T-helper 22 cell (primary cell): ENCODE measurements around the gene UBAC2.
A peak's percentile ranks its signal among the peaks of the same experiment; 100 is the strongest.

Experiments used
- DNase-seq: peaks from one replicate; pipeline ENCODE4 v3.0.0-alpha.2; 2020; ENCODE audit warnings: low read depth

UBAC2 gene

DNA sequence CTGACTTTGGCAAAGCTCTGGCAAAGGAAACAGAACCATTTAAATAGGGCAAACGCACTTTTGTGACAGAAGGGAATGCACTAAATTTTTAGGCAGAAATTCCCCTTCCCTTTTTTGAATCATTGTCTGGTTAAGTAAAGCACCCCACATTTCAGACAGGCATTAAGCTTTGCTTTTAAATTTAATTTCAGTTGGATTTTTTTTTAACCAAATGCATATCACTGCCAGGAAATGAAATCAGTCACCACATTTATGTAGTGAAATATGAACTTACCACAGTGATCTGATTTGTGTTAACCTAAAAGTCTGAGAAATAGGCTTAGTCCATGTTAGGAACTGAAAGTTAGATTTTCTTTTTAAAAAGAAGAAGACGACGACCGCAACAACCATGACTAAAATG, 95.7 kb downstream of the UBAC2 start:
- DNase-seq, result no peak

DNA sequence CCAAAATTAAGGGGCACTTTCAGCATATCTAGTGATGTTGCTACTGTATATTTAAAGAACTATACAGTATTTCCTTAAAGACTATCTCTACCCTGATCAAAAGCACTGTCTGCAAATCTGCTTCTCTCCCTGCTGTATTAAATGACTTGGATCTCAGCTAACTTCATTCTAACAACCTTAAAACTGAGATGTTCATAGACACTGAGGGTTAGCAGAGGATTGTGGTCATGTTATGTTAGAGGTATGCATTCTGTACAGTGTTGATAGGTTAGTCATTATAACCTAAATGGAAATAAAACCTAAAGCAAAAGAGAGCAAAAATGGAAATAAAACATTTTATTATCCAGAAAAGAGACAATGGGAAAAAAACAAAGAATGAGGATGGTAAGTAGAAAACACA, 96.7 kb downstream of the UBAC2 start:
- DNase-seq, result no peak

DNA sequence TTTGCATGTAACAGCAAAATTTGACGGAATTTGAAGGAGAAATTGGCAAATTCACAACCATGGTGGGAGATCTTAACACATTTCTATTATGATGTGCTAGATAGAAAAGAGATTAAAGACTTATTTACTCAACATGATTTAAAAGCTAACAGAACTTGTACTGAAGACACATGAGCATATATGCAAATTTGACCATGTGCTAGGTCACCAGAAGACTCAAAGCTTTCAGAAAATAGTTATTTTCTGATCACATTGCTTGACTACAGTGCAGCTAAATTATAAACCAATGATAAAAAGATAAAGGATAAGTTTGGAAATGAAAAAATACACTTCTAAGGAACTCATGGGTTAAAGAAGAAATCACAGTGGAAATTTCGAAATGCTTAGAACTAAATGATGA, 97.4 kb downstream of the UBAC2 start:
- no peak for DNase-seq

GRCh38 chr13:99299256-99299919, 98.7 kb downstream of the UBAC2 start:
- no peak for DNase-seq

DNA sequence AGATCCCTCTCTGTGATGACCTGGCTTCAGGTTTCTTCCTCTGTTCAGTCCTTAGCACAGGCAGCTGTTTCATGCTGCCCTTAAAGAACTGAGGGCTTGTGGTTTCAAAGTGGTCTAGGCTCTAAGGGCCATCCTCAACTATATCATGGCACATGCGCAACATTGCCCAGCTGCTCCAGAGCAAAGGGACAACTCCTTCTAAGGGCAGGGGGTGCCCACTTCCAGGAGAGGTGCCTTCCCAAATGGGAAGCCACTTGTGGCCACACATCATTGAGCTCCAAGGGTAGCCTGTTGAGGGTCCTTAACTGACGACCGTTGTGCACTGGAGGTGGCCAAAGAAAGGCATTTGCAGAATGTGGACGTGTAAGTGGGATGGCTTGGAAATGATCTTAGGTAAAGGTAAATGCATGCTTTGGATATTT, 99.3 kb downstream of the UBAC2 start:
- no peak for DNase-seq

- DNase-seq, result no peak
Measured at GRCh38 chr13:99301056-99301838, 100.6 kb downstream of the UBAC2 start.

DNA sequence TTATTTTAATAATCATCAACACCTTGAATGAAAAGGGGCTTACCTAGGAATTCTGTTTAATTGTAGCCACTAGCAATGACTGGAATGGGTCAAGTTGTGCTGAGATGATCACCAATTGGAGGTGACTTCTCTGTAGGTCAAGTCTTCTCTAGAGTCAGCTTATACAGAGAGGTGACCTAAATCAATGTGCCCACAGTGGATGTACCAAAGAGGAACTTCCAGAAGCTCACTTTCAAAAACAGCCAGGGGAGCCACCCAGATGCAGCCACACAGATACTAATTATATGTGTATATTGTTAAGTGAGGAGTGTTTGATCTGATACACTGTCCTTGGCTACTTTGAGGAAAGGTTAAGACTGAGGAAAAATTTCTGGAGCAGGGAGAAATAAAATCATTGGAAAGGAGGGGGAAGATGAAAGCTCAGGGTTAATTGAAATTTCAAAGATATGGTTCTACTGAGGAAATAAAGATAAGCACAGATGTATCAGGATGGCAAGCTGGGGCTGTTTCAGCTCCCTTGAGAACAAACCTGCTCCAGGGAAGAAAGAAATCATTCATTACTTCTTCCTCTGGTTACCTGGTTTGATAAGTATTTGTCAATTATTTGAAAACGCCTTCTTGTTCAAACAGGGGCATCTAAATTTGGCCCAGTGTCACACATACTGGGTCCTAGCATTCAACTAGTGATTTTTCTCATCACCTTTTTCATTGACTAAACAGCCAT, 101.4 kb downstream of the UBAC2 start:
- no peak for DNase-seq

- no peak for DNase-seq
Measured at GRCh38 chr13:99302637-99303505, 102.2 kb downstream of the UBAC2 start.

GRCh38 chr13:99303863-99304521, 103.3 kb downstream of the UBAC2 start:
- DNase-seq, result peak; percentile 53

DNA sequence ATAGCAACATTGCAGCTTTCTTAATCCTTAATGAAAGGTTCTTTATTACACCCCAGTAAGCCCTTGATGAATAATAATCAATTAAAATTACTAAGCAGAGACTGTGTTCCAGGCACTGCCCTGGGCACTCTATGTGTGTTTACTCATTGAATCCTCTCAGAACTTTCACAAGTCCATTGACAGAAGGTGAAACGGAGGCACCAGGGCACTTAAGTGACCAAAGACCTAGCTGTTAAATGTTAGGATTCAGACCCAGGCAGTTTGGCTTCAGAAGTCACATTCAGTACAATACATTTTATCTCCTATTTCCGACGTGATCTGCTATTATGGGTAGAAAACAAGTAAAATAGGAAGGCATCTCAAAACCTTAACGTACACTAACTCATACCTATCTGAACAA, 103.9 kb downstream of the UBAC2 start:
- no peak for DNase-seq

DNA sequence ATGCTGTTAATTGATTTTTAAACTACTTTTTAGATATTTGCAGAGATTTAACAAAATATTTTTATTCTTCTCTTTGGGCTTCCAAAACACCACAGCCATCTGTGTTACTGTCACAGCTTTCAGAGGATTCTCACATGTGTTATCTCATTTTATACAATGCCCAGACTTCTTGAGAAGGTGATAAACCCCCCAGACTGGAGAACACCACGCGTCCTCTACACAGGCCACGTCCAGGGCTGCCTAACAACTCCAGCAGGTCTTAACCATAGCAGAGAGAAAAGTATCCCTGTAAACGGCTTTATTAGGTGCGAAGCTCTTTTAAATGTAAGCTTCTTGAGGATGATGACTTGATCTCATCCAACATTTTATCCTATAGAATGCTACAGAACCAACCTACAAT, 104.5 kb downstream of the UBAC2 start:
- no peak for DNase-seq

- no peak for DNase-seq
Measured at GRCh38 chr13:99305566-99305965, 104.9 kb downstream of the UBAC2 start.

GRCh38 chr13:99307247-99307646, 106.6 kb downstream of the UBAC2 start, which contains the start of gene GPR183:
Gene GPR183, minus strand, starts transcription at chr13:99307399. Its CDS starts 11,254 bp downstream, at chr13:99296145.
- DNase-seq, result no peak

DNA sequence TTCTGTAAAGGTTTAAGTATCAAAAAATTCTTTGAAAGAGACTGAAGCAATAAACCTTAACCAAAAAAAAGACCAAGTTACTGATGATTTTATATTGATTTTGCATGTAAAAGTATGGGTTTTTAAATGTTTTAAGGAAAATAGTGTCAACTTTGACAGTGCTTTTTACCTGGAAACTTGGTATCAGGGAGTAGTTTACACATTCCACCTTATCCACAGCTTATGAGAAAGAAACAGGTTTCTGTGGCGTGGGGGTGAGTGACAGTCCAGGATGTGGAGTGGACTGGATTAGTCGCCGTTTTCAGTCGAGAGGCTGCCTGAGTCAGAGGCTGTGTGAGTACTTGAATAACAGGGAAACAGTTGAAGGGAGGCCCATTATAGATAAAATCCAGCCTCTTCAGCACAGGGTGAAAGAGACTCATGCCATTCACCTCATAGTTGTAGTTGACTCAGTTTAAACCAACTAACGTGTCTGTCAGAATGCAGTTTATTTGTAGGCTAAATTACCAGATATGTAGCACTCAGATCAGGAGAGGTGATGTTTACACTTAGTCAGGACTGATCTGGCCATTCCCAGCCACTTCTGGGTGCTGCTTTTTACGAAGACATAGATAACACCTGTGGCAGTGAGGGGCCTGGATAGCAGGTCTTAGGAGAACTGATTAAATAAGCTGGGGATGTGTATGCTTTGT, 107.1 kb downstream of the UBAC2 start:
- peak; percentile 48 for DNase-seq

GRCh38 chr13:99308471-99309087, 107.9 kb downstream of the UBAC2 start:
- DNase-seq, result no peak

DNA sequence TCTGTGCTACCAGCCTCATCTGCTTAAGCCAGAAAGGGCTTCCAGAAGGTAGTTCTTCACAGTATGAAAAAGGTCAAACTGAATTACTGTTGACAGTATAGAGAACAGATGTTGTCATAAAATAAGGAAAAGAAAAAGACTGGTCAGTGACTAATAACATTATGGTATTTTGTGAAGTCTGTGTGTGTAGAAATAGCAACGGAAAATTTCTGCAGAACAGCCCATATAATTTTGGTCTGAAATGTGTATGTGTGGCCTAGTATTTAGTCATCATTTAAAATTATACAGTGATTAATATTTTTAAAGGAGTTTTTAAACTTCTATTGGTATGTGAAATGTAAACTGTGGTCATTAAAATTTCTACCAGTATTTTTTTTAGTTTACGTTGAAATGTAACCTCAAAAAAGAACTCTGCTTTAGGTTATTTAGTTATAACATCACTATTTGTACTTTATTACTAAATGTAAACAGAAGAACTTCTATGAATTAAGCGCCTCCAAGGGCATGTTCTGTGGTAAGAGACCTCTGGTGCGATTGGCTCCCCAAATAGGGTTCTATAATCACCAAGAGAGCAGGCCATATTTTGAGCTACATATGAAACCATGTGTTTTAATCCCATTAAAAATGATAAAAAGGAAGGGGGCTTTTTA, 109.9 kb downstream of the UBAC2 start:
- DNase-seq, result no peak

GRCh38 chr13:99311137-99311536, 110.5 kb downstream of the UBAC2 start:
- no peak for DNase-seq

DNA sequence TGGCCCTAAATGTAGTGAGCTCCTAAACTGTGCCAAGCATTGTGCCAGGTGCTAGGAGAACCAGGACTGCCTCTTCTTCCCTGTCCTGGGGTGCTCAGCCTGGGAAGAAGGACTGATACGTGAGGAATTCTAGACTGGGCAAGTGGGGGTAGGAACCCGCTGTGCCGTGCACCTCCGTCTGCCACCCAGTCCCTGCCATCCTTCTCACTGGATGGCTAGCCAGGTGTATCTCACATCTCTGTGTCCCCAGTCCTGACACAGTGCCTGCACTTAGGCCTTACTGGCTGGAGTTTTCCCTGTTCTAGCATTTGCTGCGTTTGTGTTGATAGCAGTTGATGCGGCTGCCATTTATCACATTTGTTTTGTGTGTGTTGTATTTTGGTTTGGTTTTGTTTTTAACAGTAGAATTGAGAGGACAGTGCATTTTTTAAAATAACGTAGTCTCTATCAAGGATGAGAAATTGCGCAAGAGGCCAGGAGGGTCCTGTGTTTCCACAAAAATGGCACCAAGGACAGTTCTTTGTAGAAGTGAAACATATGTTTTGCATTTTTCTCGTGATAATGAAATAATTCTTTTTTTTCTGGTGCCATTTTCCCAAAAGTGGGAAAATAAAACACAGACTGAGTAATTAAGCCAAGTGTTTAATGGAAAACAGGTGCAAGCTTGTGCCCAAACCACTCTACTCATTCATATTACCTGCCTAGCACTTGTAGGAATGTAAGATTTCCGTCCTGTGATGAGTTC, 111.3 kb downstream of the UBAC2 start:
- DNase-seq, result no peak

DNA sequence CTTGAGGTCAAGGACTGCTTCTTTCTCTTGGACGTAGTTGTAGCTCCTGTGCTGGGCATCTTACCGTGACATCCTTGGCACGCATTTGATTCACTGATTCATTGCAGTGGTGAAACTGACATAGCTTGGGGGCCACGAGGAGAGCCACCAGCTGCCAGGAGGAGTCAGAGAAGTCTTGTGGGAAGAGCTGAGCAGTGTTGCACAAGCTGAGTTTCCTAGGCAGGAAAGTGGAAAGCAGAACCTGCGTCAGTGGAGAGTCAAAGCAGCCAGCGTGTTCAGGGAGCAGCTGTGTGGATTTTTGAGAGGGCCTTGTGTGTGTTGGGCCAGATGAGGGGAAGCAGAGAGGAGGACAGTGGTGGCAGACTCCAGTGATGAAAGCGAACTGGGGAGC, 111.8 kb downstream of the UBAC2 start:
- no peak for DNase-seq
